C1 segment of cervical spinal cord (tissue), 14 donors: ENCODE data around the gene ACE.
"Not testable (repeated sequence)": the region's sequence is repeated elsewhere in the genome, so short reads cannot be mapped to it uniquely, and the experiment has no call there.

Source experiments
- DNase-seq, 14 donors: peaks; one replicate each; lab custom pipeline; 2025; lab: John Stamatoyannopoulos, UW

ACE gene

GRCh38 chr17:63444457-63444856 is 32.4 kb upstream of the ACE start:
- DNase-seq, result no peak

- no peak for DNase-seq
Measured at GRCh38 chr17:63445065-63445464, 31.8 kb upstream of the ACE start.

GRCh38 chr17:63445571-63445953 is 31.3 kb upstream of the ACE start:
- DNase-seq, result no peak

- peak in 7 of 14 donors; percentile 8 to 58 (median 28) for DNase-seq
Measured at GRCh38 chr17:63445954-63446752, 30.7 kb upstream of the ACE start, which contains the start of gene CYB561. Gene CYB561, minus strand, starts transcription at chr17:63446306. Its CDS starts 8,759 bp downstream, at chr17:63437547.

- peak in 7 of 14 donors; percentile 8 to 56 (median 27) for DNase-seq
Measured at GRCh38 chr17:63446753-63447470, 29.9 kb upstream of the ACE start.

GRCh38 chr17:63447471-63448009 is 29.3 kb upstream of the ACE start:
- DNase-seq, result no peak

GRCh38 chr17:63448655-63449054 is 28.2 kb upstream of the ACE start:
- no peak for DNase-seq

- DNase-seq, result no peak
Measured at GRCh38 chr17:63450551-63450950, 26.3 kb upstream of the ACE start.

GRCh38 chr17:63451150-63451549 is 25.7 kb upstream of the ACE start:
- no peak for DNase-seq

GRCh38 chr17:63452046-63452961 is 24.6 kb upstream of the ACE start:
- no peak for DNase-seq

GRCh38 chr17:63452962-63453551 is 23.8 kb upstream of the ACE start:
- no peak for DNase-seq

GRCh38 chr17:63454357-63454756 is 22.5 kb upstream of the ACE start:
- DNase-seq, result not testable (repeated sequence)

- DNase-seq, result no peak
Measured at GRCh38 chr17:63454915-63455314, 21.9 kb upstream of the ACE start.

- no peak for DNase-seq
Measured at GRCh38 chr17:63455417-63455816, 21.4 kb upstream of the ACE start.

- DNase-seq, result no peak
Measured at GRCh38 chr17:63458478-63458877, 18.4 kb upstream of the ACE start.

GRCh38 chr17:63460018-63460417 is 16.8 kb upstream of the ACE start:
- DNase-seq, result no peak

GRCh38 chr17:63463771-63464170 is 13.1 kb upstream of the ACE start:
- no peak for DNase-seq

GRCh38 chr17:63464691-63465236 is 12.1 kb upstream of the ACE start:
- DNase-seq, result no peak

- DNase-seq, result not testable (repeated sequence)
Measured at GRCh38 chr17:63468099-63468498, 8.8 kb upstream of the ACE start.

GRCh38 chr17:63474174-63474573 is 2.7 kb upstream of the ACE start:
- DNase-seq, result no peak
